VCaP (cell line): ENCODE results near the gene RASGRP2.
A peak's percentile ranks its signal among the peaks of the same experiment; 100 is the strongest.

Experiments used
- H3K27ac ChIP-seq: fragments of 450-650 bp; 2 replicates; pipeline ENCODE4 v1.5.1; 2017
- TF ChIP-seq, protein P1 (sequence below): fragments of 450-650 bp; conservative IDR thresholded peaks from 2 replicates; pipeline ENCODE4 v1.5.1; 2017; ENCODE audit warnings: mild to moderate bottlenecking, moderate library complexity

The RASGRP2 gene

DNA sequence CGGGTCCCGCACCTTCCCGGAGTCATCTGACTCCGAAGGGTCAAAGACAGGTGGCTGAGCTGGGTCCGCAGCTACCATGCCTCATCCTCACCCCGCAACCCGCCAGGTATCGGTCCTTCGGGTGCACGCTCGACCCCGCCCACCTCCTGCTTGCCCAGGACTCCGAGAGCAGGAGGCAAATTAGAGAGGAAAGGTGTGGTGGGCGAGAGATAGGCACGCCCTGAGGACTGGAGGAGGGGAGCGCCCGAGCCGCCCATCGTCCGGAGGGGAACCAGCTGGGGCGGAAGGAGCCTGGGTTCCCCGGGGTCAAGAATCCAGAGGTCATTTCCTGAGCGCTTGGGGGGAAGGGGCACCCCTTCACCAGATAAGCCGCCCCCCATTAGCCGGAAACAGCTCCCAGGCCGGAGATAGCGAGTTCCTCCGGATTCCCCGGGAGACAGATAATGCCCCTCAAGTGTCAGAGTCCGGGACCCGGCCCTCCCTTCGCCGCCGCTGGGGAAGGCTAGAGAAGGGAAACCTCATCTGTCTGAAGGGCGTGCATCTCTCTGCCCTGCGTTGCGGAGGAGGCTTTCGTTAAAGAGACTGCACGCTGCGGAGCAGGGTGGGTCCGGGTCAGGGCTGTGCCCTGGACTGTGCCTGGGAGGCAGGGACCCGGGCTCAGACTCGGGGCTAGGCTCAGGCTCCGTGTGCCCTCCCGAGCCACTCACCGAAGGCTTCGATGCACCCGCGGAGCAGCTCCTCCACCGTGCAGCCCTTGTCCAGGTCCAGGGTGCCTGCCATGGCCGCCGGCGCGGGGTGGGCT lies 1.7 kb downstream of the RASGRP2 start:
- TF ChIP-seq, protein P1, sequence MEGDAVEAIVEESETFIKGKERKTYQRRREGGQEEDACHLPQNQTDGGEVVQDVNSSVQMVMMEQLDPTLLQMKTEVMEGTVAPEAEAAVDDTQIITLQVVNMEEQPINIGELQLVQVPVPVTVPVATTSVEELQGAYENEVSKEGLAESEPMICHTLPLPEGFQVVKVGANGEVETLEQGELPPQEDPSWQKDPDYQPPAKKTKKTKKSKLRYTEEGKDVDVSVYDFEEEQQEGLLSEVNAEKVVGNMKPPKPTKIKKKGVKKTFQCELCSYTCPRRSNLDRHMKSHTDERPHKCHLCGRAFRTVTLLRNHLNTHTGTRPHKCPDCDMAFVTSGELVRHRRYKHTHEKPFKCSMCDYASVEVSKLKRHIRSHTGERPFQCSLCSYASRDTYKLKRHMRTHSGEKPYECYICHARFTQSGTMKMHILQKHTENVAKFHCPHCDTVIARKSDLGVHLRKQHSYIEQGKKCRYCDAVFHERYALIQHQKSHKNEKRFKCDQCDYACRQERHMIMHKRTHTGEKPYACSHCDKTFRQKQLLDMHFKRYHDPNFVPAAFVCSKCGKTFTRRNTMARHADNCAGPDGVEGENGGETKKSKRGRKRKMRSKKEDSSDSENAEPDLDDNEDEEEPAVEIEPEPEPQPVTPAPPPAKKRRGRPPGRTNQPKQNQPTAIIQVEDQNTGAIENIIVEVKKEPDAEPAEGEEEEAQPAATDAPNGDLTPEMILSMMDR = no peak
- H3K27ac ChIP-seq = peak overlapping the region; percentile 18; the same call in 1 of the 2 replicates

DNA sequence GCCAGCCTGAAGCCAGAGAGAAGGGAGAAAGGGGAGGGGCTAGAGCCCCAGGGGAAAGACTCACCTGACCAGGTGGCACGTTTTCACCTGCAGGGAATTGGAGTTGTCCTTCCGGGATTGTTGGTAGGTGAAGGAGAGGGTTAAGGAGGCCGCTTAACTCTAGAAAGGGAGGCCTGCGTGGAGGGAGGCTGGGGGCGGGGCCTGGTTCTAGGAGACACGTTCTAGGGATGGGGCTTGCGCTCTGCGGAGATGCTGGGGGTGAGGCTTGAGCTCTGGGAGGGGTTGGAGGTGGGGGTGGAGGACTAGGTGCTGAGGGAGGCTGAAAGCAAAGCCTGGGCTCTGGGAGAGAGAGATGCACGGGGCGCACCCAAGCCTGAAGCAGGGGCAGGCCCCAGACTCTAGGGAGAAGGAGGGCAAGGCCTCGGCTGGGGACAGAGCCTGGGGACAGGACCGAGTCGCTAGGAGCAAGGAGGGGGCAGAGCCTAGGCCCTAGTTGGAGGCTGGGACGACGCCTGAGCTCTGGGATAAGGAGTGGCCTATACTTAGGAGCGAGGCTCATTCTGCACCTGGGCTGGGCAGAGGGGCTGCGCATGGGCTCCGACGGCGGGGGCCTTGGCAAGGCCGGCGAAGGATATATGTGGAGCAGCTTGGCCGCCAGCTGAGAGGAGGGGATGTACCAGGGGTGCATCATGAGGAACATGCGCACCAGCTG lies 2.4 kb downstream of the RASGRP2 start:
- no peak overlapping the region for H3K27ac ChIP-seq
- TF ChIP-seq, protein P1 = no peak

DNA sequence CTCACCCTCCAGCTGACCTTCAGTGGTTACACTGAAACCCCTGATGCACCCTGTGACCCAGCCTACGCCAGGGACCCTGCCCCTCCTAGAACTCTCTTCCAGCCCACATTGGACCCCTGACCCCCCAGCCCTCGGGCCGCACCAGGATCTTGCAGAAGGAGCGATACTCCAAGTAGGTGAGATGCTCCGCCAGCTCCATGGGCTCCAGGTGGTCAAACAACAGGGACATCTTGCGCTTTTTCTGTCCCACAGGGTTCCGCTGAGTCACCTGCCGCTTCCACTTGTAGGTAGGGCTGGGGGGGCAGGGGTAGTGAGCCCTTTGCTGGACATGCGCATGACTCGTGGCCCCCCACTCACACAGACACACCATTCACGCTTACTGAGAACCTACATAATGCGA lies 4.1 kb downstream of the RASGRP2 start:
- TF ChIP-seq, protein P1 = no peak
- no peak overlapping the region for H3K27ac ChIP-seq

DNA sequence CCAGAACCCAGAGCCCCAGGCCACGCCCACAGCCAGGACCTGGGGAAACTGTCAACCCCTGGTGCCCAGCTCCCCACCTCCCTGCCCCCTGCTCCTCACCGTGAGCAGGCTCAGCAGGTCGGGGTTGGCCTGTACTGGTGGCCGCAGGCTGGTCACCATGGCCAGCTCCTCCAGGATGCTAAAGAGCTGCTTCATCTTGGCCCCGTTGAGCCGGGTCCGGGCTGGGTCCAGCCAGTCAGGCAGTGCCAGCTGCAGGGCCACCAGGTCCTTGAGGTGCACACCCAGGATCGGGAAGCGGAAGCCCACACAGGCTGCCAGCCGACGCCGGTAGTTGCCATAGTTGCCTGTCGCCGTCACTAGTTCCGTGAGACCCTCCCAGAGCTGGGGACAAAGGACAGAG lies 7.3 kb downstream of the RASGRP2 start:
- TF ChIP-seq, protein P1 = no peak
- no peak overlapping the region for H3K27ac ChIP-seq

DNA sequence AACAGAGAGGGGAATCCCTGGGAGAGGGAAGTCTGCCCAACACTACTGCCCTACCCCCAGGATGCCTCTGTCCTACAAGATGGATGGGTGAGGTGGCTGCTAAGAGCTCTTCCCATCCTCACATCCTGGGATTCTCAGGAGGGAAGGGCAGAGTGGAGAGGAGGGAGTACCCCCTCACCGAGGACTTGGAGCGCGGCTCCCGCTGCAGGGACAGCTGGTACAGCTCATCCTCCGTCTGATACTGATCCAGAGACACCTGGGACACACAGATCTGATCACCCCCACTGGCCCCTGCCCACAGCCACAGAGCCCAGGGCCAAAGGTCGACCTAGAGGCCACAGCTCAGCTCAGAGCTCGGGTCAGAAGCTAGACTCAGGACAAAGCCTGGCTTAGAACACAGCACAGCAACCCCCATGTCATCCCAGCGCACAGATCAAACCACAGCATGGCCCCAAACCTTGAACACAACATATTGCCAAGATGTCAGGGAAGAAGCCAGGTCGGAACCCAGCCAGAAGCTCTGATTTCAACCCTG lies 8.2 kb downstream of the RASGRP2 start:
- no peak overlapping the region for H3K27ac ChIP-seq
- TF ChIP-seq, protein P1 = no peak

DNA sequence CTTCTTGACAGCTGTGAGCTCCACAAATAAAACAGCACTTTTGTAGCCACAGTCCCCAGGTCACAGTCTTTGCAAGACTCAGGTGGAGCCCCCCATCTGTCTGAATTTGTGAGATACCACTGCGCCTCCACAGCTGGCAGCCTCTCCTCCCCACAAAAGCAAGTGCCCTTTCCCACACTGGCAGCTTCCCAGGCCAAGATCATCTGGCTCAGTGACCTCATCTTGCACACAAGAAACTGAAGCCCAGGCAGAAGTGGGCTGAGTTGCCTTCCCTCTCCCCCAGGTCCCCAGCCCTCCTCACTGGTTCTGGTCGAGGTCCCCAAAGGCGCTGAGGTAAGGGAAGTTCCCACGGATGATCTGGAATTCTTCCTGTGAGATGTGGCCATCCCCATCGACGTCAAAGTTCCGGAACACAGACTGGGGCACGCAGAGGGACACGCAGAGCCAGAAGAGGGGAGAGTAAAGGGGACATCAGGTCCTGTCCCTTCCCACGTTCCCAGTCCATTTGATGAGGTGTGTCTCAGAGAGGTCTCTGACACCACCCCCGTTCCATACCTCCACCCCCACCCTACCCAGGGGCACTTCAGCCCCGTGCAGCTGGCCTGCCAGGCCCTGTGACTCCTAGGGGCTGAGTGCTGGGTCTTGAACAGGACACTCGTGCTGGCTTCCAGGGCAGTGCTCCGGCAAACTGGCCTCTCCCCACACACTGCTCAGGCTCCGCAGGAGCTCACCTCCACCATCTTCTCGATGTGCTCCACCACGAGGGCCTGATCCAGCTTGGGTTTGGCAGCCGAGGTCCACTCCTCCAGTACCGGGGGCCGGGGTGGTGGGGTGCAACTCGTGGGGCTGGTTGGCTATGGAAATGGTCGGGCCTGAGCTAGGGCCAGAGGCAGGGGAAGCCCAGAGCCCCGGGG lies 8.9 kb downstream of the RASGRP2 start:
- TF ChIP-seq, protein P1 = no peak
- H3K27ac ChIP-seq = no peak overlapping the region

DNA sequence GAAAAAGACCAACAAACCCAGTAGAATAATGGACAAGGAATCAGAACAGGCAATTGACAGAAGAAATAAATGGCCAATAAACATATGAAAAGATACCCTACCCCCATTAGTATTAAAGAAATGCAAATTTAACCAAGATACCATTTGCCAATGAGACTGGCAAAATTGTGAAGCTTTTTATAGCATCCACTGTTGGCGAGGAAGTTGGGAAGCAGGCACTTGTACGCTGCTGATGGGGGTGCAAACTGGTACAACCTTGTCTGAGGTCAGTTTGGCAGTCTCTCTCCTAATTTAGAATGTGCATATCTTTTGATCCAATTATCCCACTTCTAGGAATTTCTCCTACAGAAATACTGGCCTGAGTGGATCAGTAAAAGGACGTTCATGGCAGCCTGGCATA lies 12.3 kb downstream of the RASGRP2 start:
- H3K27ac ChIP-seq = no peak overlapping the region
- TF ChIP-seq, protein P1 = no peak
